Stimulated activated CD8-positive, alpha-beta memory T cell treated with anti-CD3 and anti-CD28 coated beads, Interleukin-4, amount 100 ng/mL, for 1 hour (primary cell): ENCODE results near the gene CACNA1G.

Experiments
- DNase-seq, 2 donors: peaks; one replicate each; pipeline ENCODE4 v3.0.0-alpha.2; 2020; ENCODE audit warnings: low read depth in 2 of 2, low spot score in 1 of 2

CACNA1G gene

GRCh38 chr17:50565402-50566350 is 5.2 kb downstream of the CACNA1G start:
- DNase-seq: no peak

- DNase-seq: no peak
Observed at GRCh38 chr17:50566886-50567285, 6.4 kb downstream of the CACNA1G start.

GRCh38 chr17:50568659-50569058 is 8.1 kb downstream of the CACNA1G start:
- DNase-seq: no peak

- DNase-seq: no peak
Observed at GRCh38 chr17:50569592-50569991, 9.1 kb downstream of the CACNA1G start.

GRCh38 chr17:50570032-50570431 is 9.5 kb downstream of the CACNA1G start:
- no peak for DNase-seq

- DNase-seq: no peak
Observed at GRCh38 chr17:50570528-50570927, 10.0 kb downstream of the CACNA1G start.

- DNase-seq: no peak
Observed at GRCh38 chr17:50571681-50572080, 11.2 kb downstream of the CACNA1G start.

GRCh38 chr17:50572541-50572940 is 12.0 kb downstream of the CACNA1G start:
- DNase-seq: no peak

GRCh38 chr17:50573866-50574611 is 13.5 kb downstream of the CACNA1G start:
- DNase-seq: no peak

- DNase-seq: no peak
Observed at GRCh38 chr17:50575581-50576210, 15.2 kb downstream of the CACNA1G start.

GRCh38 chr17:50576864-50577263 is 16.3 kb downstream of the CACNA1G start:
- no peak for DNase-seq

- DNase-seq: no peak
Observed at GRCh38 chr17:50577451-50577954, 17.0 kb downstream of the CACNA1G start.

- DNase-seq: no peak
Observed at GRCh38 chr17:50578173-50578572, 17.7 kb downstream of the CACNA1G start.

- no peak for DNase-seq
Observed at GRCh38 chr17:50579399-50579798, 18.9 kb downstream of the CACNA1G start.

GRCh38 chr17:50580646-50581045 is 20.1 kb downstream of the CACNA1G start:
- DNase-seq: no peak

- no peak for DNase-seq
Observed at GRCh38 chr17:50581316-50581715, 20.8 kb downstream of the CACNA1G start.

GRCh38 chr17:50582741-50583140 is 22.2 kb downstream of the CACNA1G start:
- no peak for DNase-seq

GRCh38 chr17:50583641-50584040 is 23.1 kb downstream of the CACNA1G start:
- no peak for DNase-seq

- no peak for DNase-seq
Observed at GRCh38 chr17:50584116-50584515, 23.6 kb downstream of the CACNA1G start.

- DNase-seq: no peak
Observed at GRCh38 chr17:50584749-50585148, 24.2 kb downstream of the CACNA1G start.

GRCh38 chr17:50585346-50585745 is 24.8 kb downstream of the CACNA1G start:
- no peak for DNase-seq

GRCh38 chr17:50585891-50586290 is 25.4 kb downstream of the CACNA1G start:
- no peak for DNase-seq
